Choroid plexus epithelial cell (primary cell): ENCODE measurements around the gene NR1D1.

Source experiments
- DNase-seq: peaks from one replicate; pipeline ENCODE4 v3.0.0-alpha.2; 2010; ENCODE audit warnings: low read depth
- H3K4me3 ChIP-seq: 2 replicates; pipeline ENCODE4 v1.5.1; 2011; ENCODE audit warnings: low read depth, mild to moderate bottlenecking, control low read depth, low read length, moderate library complexity
- CTCF ChIP-seq: conservative IDR thresholded peaks from 2 replicates; pipeline ENCODE4 v1.5.1; 2011; ENCODE audit warnings: low read depth, mild to moderate bottlenecking, control low read depth, inconsistent platforms, low read length, moderate library complexity

The NR1D1 gene

DNA sequence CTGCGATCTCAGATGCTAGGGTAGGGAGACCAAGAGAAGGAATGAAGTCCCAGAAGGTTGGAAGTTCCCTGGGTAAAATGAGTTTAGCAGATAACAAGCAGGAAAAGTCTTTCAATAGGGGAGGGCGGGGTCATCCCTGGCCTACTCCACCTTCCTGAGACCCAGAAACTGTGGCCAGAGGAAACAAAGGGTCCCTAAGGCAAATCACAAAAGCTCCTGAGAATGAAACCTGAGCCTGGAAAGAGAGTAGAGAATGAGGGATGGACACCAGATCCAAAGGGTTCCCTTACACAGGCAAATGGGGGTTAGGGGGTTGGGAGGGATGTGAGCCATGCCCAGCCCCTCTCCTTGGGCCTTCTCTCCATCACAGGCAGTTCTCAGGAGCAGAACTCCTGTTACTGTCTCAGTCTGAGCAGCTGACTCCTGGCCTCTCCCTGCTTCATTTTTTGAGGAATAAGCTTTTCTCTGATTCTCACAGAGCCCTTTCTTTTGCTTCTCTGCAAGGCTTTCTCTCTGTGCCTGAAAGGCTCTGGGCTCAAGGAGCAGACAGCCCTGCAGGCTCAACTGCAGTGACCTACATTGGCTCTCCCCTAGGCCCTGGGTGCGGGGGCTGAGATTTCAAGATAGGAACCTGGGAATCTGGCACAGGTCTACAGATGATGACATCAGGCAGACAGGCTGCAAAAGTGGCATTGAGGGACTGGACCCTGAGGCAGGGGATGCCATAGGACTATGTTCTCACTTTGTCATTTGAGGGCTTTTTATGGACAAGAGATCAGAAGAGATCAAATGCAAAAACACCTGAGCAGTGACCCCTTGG, 9.8 kb upstream of the NR1D1 start:
- H3K4me3 ChIP-seq = no peak overlapping the region
- DNase-seq = no peak
- no peak for TF ChIP-seq CTCF

DNA sequence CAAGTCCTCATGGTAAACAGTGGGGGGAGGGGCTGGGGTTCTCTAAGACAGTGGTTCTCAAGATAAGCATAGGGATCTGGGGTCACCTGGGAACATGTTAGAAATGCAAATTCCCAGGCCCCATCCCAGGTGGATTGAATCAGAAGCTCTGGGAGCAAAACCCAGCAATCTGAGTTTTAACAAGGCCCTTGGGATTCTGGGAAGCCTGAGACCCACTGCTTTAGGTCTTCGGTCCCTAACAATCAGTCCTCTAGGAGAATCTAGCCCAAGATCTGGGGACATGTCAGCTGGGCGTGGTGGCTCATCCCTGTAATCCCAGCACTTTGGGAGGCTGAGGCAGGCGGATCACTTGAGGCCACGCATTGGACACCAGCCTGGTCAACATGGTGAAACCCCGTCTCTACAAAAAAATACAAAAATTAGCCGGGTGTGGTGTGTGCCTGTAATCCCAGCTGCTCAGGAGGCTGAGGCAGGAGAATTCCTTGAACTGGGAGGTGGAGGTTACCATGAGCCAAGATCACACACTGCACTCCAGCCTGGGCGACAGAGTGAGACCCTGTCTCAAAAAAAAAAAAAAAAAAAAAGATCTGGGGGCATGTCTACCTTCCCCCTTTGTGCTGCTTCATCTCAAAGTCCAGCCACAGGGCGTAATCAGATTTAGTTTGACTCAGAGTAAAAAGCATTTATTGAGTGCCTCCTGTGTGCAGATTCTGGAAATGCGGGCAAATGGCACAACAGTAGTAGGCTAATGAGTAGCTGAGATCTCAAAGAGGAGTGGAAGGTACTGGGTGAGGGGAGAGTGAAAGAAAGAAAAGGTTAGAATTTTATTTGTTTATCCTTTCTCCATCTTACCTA, 8.8 kb upstream of the NR1D1 start:
- peak; percentile 31 for TF ChIP-seq CTCF
- no peak overlapping the region for H3K4me3 ChIP-seq
- no peak for DNase-seq

- no peak for TF ChIP-seq CTCF
- H3K4me3 ChIP-seq = no peak overlapping the region
- DNase-seq = peak; percentile 33
Observed at GRCh38 chr17:40107522-40108174, 7.3 kb upstream of the NR1D1 start.

- no peak overlapping the region for H3K4me3 ChIP-seq
- peak; percentile 63 for DNase-seq
- no peak for TF ChIP-seq CTCF
Observed at GRCh38 chr17:40106760-40107521, 6.6 kb upstream of the NR1D1 start.

- no peak overlapping the region for H3K4me3 ChIP-seq
- no peak for DNase-seq
- TF ChIP-seq CTCF = no peak
Observed at GRCh38 chr17:40105861-40106759, 5.7 kb upstream of the NR1D1 start.
